GM18867 (cell line): Measurements from ENCODE around the gene PLEKHD1.

Source experiments
- ATAC-seq: cut with Tn5 transposase; IDR thresholded peaks from one replicate; pipeline ENCODE4 v1.9.1; 2021; ENCODE audit warnings: mild to moderate bottlenecking, moderate library complexity; ENCODE audit not compliant: unreplicated experiment

Gene PLEKHD1

DNA sequence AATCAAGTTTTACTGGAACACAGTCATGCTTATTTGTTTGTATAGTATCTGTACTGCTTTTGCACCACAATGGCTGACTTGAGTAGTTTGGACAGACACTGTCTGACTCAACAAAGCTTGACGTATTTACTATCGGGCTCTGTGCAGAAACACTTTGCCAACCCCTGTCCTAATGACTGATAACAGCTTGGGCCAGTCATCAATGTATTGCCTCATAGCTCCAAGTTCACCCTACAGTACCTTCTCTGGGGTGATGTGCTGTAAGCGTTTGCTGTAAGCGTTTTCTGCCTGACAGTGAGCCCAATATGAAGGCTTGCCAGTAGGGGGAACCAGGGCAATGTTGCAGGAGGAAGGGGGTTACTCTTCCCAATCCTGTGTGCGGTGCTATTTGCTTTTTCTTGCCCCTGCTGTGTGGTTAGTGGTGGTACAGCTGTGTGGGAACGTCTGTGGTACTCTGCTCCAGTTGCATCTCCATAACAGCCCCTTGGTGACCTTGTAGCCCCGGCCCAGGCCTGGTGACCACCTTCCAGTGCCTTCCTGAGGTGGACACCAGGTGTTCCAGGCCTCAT lies 95.6 kb downstream of the PLEKHD1 start:
- no peak for ATAC-seq
